GM12874 (cell line): ENCODE data around the gene GNAO1.

Experiments
- CTCF ChIP-seq: IDR thresholded peaks from 2 replicates; pipeline ENCODE4 v1.5.1; 2011; ENCODE audit warnings: low read depth, mild to moderate bottlenecking, control low read depth, low read length, moderate library complexity; ENCODE audit not compliant: insufficient read depth

Gene GNAO1

DNA sequence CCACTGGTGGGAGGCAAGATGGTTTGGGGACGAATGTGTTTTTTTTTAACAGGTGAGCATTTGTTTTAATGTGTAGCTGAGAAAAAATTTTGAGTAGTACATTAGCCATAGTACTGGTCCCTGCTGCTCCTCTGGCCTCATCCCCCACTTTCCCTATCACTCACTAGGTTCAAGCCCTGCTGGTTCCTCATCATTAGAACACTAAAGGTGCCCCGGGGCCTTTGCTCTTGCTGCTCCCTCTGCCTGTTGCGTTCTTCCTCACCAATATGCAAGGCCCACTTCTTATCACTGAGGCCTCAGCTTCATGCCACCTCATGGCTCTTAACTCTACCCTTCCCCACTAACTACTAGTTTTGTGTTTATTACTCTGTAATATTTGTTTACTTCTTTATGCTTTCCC is 74.5 kb downstream of the GNAO1 start:
- no peak for TF ChIP-seq CTCF

- no peak for TF ChIP-seq CTCF
Observed at GRCh38 chr16:56266641-56267607, 75.6 kb downstream of the GNAO1 start.

- no peak for TF ChIP-seq CTCF
Observed at GRCh38 chr16:56267888-56268287, 76.6 kb downstream of the GNAO1 start.

DNA sequence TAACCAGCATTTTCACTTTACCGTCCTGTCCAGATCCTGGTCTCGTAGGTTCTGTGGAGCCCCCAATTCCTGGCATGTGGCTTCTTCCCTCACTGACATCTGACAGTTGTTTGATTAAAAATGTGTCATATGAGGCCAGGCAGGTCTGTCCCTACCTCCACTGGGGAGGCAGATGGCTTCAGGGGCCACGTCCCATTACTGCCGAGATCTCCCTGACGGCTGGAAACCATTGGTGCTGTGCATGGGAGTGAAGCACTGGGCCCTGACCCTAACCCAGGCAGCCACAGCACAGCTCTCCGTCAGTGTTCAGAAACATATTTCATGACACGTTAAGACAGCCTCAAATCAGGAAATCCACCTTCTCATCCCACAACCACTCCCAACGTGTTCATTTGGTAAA is 77.5 kb downstream of the GNAO1 start:
- no peak for TF ChIP-seq CTCF

DNA sequence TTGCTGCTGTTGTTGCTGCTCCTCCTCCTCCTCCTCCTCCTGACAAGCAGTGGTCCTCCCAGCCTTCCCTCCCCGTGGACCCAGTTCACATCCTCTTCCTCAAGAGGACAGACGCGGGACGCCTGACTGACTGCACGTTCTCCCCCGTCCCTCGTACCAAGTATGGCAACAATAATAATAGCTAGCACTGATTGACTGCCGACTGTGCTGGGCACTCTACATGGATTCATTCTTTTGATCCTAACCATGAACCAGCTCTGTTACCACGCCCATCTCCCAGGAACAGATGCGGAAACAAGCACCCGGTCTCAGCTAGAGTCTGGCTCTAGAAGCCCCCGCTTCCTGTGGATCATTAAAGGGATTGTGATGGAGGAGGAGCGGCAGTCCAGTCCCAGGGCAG is 78.0 kb downstream of the GNAO1 start:
- TF ChIP-seq CTCF: no peak

DNA sequence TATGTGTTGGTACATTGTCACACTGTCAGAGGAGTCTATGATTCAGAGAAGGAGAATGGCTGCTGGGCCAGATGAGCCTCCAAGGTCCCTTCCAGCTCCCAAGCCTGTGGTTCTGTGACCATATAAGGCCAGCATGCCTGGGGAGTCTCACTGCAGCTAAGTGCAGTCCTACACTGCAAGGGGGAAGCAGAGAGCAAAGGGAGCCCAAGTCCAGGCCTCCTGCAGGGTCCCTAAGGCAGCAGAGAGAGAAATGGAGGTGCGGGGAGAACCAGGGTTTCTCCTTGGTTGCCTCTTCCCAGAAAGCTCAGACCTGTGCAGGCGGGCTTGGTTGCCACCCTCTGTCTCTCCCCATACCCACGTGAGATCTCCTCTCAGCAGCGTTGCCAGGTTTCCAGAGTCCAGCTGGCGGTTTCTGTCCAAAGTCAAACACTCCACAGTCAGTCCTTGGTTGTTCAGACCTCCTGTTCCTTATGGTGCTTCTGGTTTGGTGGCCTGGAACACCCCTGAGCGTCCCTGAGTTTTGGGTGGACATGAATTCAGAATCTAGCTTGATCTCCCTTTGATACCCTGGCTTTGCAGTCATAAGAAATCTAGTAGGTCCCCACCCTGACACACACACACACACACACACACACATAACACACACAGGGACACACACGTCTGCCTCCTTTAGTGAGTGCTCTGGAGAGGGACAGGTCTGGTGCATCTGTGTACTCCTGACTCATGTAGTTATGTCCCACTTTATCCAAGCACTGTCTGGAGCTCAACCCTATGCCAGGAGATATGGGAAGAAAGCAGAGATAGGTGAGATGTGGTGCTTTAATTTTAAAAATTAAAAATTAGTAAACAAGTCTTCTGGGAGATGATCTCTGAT is 78.8 kb downstream of the GNAO1 start:
- no peak for TF ChIP-seq CTCF

GRCh38 chr16:56270828-56271227 is 79.5 kb downstream of the GNAO1 start:
- no peak for TF ChIP-seq CTCF
